ENCODE results near the gene CCDC74B.
A peak's percentile ranks its signal among the peaks of the same experiment; 100 is the strongest.
"Not testable (repeated sequence)": the region's sequence is repeated elsewhere in the genome, so short reads cannot be mapped to it uniquely, and the experiment has no call there.

Gene CCDC74B

DNA sequence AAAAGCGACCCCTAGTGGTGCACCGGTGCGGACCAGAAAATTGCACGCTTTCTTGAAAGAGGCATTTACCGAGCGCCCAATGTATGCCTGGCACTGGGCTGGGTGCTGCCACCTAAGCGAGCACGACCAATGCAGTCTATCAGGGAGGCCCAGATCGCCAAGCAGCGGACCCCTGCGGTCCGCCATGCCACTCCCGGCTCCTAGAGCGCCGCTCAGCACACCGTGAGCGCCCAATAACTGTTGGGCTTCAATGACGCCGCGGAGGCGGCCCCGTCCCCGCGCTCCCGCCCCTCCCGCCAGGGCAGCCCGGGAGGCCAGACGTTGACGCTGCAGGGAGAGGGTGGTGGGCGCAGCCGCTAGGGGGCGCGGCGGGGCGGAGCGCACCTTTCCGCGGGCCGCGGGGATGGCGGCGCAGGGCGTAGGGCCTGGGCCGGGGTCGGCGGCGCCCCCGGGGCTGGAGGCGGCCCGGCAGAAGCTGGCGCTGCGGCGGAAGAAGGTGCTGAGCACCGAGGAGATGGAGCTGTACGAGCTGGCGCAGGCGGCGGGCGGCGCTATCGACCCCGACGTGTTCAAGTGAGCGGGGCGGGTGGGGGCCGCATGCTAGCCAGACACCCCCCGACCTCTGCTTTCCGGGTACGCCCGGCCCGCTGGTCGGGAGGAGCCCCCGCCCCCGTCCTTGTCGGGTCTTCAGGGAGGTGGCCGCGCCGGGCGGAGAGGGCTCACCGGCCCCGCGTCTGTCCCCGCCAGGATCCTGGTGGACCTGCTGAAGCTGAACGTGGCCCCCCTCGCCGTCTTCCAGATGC lies 37.2 kb upstream of the CCDC74B start, which contains the start of gene MZT2B:
Gene MZT2B (plus strand): TSS at position 383 of the 803 bp plus-strand sequence. CDS start 21 bp downstream, at position 404.
- not testable (repeated sequence) for H3K9me3 Mint-ChIP-seq, H3K27me3 Mint-ChIP-seq, H3K36me3 Mint-ChIP-seq, H3K4me1 Mint-ChIP-seq
- ATAC-seq (ENCODE audit: low read depth) (peak; percentile 78), DNase-seq (ENCODE audit: low spot score in 2 of 2) (peak; percentile 90 to 91)
- H3K4me3 Mint-ChIP-seq = peak within 1 kb of the TSS; percentile 90
- H3K27ac Mint-ChIP-seq = peak within 1 kb of the TSS; percentile 95

DNA sequence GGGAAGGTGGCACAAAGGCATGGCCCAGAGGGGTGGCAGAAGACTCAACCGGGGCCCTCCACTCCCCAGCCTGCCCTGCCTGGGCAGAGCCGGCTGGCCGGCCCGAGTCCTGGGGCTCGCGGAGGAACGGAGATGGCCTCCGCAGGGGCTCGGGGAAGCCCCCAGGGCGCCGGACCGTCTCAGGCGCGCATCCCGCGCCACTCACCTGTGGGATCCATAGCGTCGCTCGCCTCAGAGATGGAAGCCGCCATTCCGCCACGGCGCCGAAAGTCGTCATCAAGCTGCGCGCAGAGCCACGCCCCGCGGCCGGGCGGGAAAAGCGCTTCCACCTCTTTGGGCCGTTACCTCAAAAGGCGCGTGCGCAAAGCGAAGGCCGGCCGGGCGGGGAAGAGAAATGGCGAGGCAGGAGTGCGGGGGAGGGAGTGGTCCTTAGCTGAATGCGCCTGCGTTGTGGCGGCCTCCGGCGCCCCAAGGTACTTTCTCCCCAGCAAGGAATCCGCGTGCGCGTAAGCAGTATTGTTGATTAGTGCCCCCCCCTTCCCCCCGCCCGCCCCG lies 36.5 kb upstream of the CCDC74B start, which contains the start of gene SMPD4:
Gene SMPD4 (minus strand): TSS at position 278 of the 555 bp plus-strand sequence. CDS start 5,010 bp downstream, outside the sequence.
- peak within 1 kb of the TSS; percentile 95 for H3K27ac Mint-ChIP-seq
- H3K9me3 Mint-ChIP-seq = no peaks in the 10 kb centered on the region
- DNase-seq (ENCODE audit: low spot score in 2 of 2) = peak; percentile 97 to 98
- peak within 1 kb of the TSS; percentile 90 for H3K4me3 Mint-ChIP-seq
- no peaks in the 10 kb centered on the region for H3K27me3 Mint-ChIP-seq
- peak; percentile 77 for ATAC-seq (ENCODE audit: low read depth)
- H3K36me3 Mint-ChIP-seq = no peaks in the 10 kb centered on the region
- peaks cover 7% of the 10 kb centered on the region for H3K4me1 Mint-ChIP-seq

DNA sequence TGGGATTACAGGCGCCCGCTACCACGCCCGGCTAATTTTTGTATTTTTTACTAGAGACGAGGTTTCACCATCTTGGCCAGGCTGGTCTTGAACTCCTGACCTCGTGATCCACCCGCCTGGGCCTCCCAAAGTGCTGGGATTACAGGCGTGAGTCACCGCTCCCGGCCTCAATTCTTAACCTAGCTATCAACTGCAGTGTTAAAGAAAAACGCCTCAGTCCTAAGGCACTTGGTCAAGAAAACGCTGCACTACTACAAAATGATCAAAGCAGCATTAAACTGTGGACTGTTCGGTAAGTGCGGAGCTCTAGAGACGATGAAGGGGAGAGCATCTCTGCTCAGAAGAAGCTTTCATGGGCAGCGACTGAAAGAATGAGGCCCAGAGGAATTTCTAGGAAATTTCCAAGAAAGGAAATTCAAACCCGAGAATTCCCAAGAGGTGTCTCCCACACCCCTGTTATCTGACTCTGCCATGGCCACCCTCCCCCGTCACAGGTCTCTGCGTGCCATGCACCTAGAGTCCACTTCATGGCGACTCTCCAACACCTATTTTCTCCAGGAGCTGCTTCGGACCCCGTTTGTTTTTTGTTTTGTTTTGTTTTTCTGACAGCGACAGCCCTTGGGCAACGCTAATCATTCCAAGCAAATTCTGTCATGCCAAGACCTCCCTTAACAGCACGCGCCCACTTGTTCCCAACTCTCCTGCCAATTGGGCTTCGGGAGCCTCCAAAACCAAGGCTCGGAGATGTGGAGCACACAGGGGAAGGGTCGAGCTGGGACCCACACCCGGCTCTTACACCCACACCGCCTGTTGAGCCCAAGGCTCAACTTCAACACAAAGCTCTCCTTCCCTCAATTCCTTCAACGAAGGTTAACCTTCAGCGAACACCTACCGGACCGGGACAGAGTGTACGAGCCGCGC lies 35.8 kb upstream of the CCDC74B start:
- Mint-ChIP-seq H3K27ac (peak overlapping the region; percentile 95), H3K4me3 (peak overlapping the region; percentile 90)
- H3K4me1 Mint-ChIP-seq; H3K27me3 Mint-ChIP-seq; H3K36me3 Mint-ChIP-seq; DNase-seq (ENCODE audit: low spot score in 2 of 2); H3K9me3 Mint-ChIP-seq; ATAC-seq (ENCODE audit: low read depth): not testable (repeated sequence)

DNA sequence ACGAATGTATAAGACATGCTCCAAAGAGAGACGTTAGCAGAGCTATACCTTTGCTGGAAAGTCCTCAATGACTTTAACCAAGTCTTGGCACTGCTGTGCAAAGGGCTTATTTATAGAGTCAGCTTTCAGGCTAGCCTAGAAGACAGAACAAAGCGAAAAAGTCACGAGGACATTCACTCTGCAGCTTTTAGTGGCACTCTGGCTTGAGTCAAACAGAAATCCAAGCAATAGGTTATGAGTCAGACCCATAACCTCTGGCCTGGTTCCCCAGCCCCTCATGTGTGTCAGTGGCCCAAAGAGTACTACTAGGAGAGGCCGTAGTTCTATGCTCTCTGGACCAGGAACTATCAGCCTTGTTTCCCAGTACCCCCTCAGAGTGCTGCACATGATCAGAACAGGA lies 30.0 kb upstream of the CCDC74B start:
- not testable (repeated sequence) for H3K9me3 Mint-ChIP-seq; DNase-seq (ENCODE audit: low spot score in 2 of 2); H3K27me3 Mint-ChIP-seq; H3K4me3 Mint-ChIP-seq; ATAC-seq (ENCODE audit: low read depth); H3K4me1 Mint-ChIP-seq; H3K27ac Mint-ChIP-seq
- peaks cover 24% of the 10 kb centered on the region for H3K36me3 Mint-ChIP-seq

DNA sequence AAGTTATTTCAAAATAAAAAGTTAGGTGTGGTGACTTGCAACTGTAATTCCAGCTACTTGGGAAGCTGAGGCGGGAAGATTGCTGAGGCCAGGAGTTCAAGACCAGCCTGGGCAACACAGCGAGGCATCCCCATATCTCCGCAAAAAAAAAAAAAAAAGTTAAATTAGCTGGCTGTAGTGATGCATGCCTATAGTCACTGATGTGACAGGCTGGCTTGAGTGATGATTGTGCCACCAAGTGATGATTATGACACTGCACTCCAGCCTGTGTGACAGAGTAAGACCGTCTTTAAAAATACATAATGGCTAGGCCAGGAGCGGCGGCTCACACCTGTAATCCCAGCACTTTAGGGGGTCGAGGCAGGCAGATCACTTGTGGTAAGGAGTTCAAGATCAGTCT lies 25.0 kb upstream of the CCDC74B start:
- Mint-ChIP-seq H3K36me3 (peaks cover 30% of the 10 kb centered on the region), H3K9me3 (no peaks in the 10 kb centered on the region), H3K4me3 (no peak overlapping the region), H3K4me1 (no peaks in the 10 kb centered on the region), H3K27me3 (no peaks in the 10 kb centered on the region), H3K27ac (no peak overlapping the region)
- ATAC-seq (ENCODE audit: low read depth) (no peak), DNase-seq (ENCODE audit: low spot score in 2 of 2) (no peak)

DNA sequence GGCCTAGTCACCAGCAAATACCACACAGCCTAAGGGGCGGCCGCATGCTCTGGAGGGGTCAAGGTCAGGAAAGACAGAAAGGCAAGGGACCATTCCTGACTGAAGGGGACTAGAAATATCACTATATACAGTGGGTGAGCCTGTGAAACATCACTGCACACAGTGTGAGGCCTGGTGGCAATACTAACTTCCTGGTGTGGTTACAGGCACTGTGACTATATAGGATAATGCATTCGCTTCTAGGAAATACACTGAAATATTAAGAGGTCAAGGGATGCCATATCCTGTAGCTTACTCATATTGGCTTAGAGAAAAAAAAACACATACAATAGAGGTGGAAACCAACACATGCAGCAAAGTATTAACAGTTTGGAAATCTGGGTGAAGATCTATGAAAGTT lies 24.3 kb upstream of the CCDC74B start:
- H3K4me3 Mint-ChIP-seq; H3K9me3 Mint-ChIP-seq; H3K4me1 Mint-ChIP-seq; ATAC-seq (ENCODE audit: low read depth); H3K27me3 Mint-ChIP-seq; H3K27ac Mint-ChIP-seq; DNase-seq (ENCODE audit: low spot score in 2 of 2): not testable (repeated sequence)
- H3K36me3 Mint-ChIP-seq = peaks cover 36% of the 10 kb centered on the region

DNA sequence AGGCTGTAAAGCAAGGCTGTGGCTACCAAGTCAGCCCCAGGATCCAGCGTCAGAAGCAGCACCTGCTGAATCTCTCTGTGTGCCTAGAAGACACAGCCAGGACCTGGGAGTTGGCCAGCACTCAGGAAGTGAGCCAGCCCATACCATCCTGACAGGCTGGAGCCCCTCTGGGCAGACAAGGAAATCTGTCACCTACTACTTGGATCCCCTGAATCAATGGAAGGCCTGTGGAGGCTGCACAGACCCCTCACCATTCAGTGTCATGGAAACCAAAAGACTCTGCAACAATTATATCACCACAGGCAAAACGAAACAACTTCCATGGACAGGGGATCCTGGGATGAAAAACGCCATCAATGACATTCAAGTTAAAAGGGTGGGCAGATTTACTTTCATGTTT lies 21.7 kb upstream of the CCDC74B start:
- not testable (repeated sequence) for ATAC-seq (ENCODE audit: low read depth); H3K4me3 Mint-ChIP-seq; H3K4me1 Mint-ChIP-seq; DNase-seq (ENCODE audit: low spot score in 2 of 2); H3K27me3 Mint-ChIP-seq; H3K9me3 Mint-ChIP-seq; H3K27ac Mint-ChIP-seq
- H3K36me3 Mint-ChIP-seq = peaks cover 33% of the 10 kb centered on the region

- H3K27ac Mint-ChIP-seq = no peak overlapping the region
These were observed 20.5 kb upstream of the CCDC74B start for GRCh38 chr2:130165293-130166016.

GRCh38 chr2:130162968-130163367 lies 18.1 kb upstream of the CCDC74B start:
- Mint-ChIP-seq H3K9me3 (no peaks in the 10 kb centered on the region), H3K4me3 (no peak overlapping the region), H3K27me3 (no peaks in the 10 kb centered on the region), H3K27ac (no peak overlapping the region), H3K36me3 (peaks cover 34% of the 10 kb centered on the region), H3K4me1 (peaks cover 9% of the 10 kb centered on the region)
- ATAC-seq (ENCODE audit: low read depth) (no peak), DNase-seq (ENCODE audit: low spot score in 2 of 2) (no peak)

More at GRCh38 chr2:130165293-130166016, 20.5 kb upstream of the CCDC74B start:
- peaks cover 2% of the 10 kb centered on the region for H3K4me1 Mint-ChIP-seq
- peaks cover 32% of the 10 kb centered on the region for H3K36me3 Mint-ChIP-seq
- no peaks in the 10 kb centered on the region for H3K27me3 Mint-ChIP-seq
- H3K9me3 Mint-ChIP-seq = no peaks in the 10 kb centered on the region
- no peak overlapping the region for H3K4me3 Mint-ChIP-seq
- ATAC-seq (ENCODE audit: low read depth) (no peak), DNase-seq (ENCODE audit: low spot score in 2 of 2) (no peak)

DNA sequence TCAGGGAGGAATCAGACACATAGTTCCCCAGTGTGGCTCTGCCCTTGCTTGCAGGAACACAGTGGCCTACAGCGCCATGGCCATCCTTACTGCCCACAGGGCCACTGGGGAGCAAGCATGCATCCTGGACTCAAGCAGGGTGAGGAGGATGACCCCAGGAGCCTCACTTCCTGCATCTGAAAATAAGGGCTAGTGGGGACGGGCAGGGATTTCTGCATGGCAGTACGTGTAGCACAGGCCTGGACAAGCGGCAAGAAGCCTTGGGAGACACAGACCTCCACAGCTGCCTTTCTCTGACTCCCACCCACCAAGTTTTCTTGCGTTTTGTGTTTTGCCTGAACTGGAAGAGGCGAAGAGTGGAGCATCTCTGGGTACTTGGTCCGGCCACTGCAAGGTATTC lies 17.6 kb upstream of the CCDC74B start:
- not testable (repeated sequence) for H3K27me3 Mint-ChIP-seq; ATAC-seq (ENCODE audit: low read depth); DNase-seq (ENCODE audit: low spot score in 2 of 2); H3K27ac Mint-ChIP-seq; H3K9me3 Mint-ChIP-seq; H3K4me3 Mint-ChIP-seq
- Mint-ChIP-seq H3K36me3 (peaks cover 32% of the 10 kb centered on the region), H3K4me1 (peaks cover 12% of the 10 kb centered on the region)

- not testable (repeated sequence) for H3K9me3 Mint-ChIP-seq; DNase-seq (ENCODE audit: low spot score in 2 of 2); H3K4me3 Mint-ChIP-seq; ATAC-seq (ENCODE audit: low read depth); H3K27me3 Mint-ChIP-seq
- Mint-ChIP-seq H3K4me1 (peaks cover 15% of the 10 kb centered on the region), H3K27ac (peak overlapping the region; percentile 35), H3K36me3 (peaks cover 27% of the 10 kb centered on the region)
These were observed 16.2 kb upstream of the CCDC74B start for GRCh38 chr2:130160838-130161705.

DNA sequence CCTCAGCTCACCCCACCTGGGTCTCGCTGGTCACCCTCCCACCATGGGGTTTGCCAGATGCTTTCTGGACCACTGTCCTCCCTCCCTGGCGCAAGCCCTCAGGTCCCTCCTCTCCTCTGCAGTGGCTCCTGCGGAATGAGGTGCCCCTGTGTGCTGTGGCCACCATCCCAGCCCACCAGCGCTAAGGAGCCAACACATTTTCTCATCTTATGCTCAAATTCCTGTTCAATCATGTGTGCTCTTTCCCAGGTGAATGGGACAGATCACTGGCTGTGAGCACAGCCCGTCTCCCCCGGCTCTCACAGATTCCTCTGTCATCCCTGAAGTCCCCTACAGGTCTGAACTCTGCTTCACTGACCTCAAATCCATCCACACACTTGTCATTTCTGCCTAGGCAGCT lies 15.2 kb upstream of the CCDC74B start:
- ATAC-seq (ENCODE audit: low read depth) (no peak), DNase-seq (ENCODE audit: low spot score in 2 of 2) (no peak)
- H3K9me3 Mint-ChIP-seq = no peaks in the 10 kb centered on the region
- peaks cover 23% of the 10 kb centered on the region for H3K36me3 Mint-ChIP-seq
- H3K27ac Mint-ChIP-seq = peak overlapping the region; percentile 83
- H3K27me3 Mint-ChIP-seq = no peaks in the 10 kb centered on the region
- H3K4me1 Mint-ChIP-seq = peaks cover 15% of the 10 kb centered on the region
- H3K4me3 Mint-ChIP-seq = no peak overlapping the region

DNA sequence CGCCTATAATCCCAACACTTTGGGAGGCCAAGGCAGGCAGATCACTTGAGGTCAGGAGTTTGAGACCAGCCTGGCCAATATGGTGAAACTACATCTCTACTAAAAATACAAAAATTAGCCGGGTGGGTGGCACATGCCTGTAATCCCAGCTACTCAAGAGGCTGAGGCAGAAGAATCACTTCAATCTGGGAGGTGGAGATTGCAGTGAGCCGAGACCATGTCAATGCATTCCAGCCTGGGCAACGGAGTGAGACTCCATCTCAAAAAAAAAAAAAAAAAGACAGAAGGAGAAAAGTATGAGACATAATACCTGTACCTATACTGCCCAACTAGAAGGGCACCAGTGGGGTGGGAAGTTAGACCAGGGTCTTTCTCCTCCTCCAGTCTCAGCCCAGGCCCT lies 14.5 kb upstream of the CCDC74B start:
- not testable (repeated sequence) for H3K4me3 Mint-ChIP-seq; H3K27me3 Mint-ChIP-seq; H3K9me3 Mint-ChIP-seq; ATAC-seq (ENCODE audit: low read depth); DNase-seq (ENCODE audit: low spot score in 2 of 2)
- H3K36me3 Mint-ChIP-seq = peaks cover 18% of the 10 kb centered on the region
- peaks cover 15% of the 10 kb centered on the region for H3K4me1 Mint-ChIP-seq
- peak overlapping the region; percentile 83 for H3K27ac Mint-ChIP-seq

Data from memory B cell (primary cell).